Measurements from ENCODE around the gene PPP1R36.

PPP1R36 gene

GRCh38 chr14:64632056-64632455 lies 82.3 kb downstream of the PPP1R36 start:
- no peak overlapping the region for H3K27ac ChIP-seq
- no peak for TF ChIP-seq CTCF (IDR thresholded peaks at IDR 0.05)
- TF ChIP-seq ZFX (IDR thresholded peaks at IDR 0.05; ENCODE audit: borderline replicate concordance): no peak

GRCh38 chr14:64634558-64634957 lies 84.8 kb downstream of the PPP1R36 start:
- no peak overlapping the region for H3K27ac ChIP-seq
- no peak for TF ChIP-seq CTCF (IDR thresholded peaks at IDR 0.05)
- TF ChIP-seq ZFX (IDR thresholded peaks at IDR 0.05; ENCODE audit: borderline replicate concordance): no peak

GRCh38 chr14:64636208-64636979 lies 86.6 kb downstream of the PPP1R36 start:
- no peak overlapping the region for H3K27ac ChIP-seq
- TF ChIP-seq CTCF (IDR thresholded peaks at IDR 0.05) (peak; percentile 95), ZFX (IDR thresholded peaks at IDR 0.05; ENCODE audit: borderline replicate concordance) (no peak)

- TF ChIP-seq CTCF (IDR thresholded peaks at IDR 0.05) (peak; percentile 72), ZFX (IDR thresholded peaks at IDR 0.05; ENCODE audit: borderline replicate concordance) (no peak)
- H3K27ac ChIP-seq: no peak overlapping the region
Measured at GRCh38 chr14:64636980-64637429, 87.2 kb downstream of the PPP1R36 start.

- TF ChIP-seq CTCF (IDR thresholded peaks at IDR 0.05): no peak
- no peak for TF ChIP-seq ZFX (IDR thresholded peaks at IDR 0.05; ENCODE audit: borderline replicate concordance)
- H3K27ac ChIP-seq: no peak overlapping the region
Measured at GRCh38 chr14:64637735-64638473, 88.1 kb downstream of the PPP1R36 start.

- TF ChIP-seq ZFX (IDR thresholded peaks at IDR 0.05; ENCODE audit: borderline replicate concordance): no peak
- no peak overlapping the region for H3K27ac ChIP-seq
Measured at GRCh38 chr14:64638625-64639024, 88.9 kb downstream of the PPP1R36 start.
